NCI-H1694 (cell line): ENCODE results near the gene ARSB.

Experiments used
- DNase-seq: peaks from one replicate; lab custom pipeline; 2025; lab: John Stamatoyannopoulos, UW

The ARSB gene

GRCh38 chr5:78837836-78838235 is 147.3 kb downstream of the ARSB start:
- no peak for DNase-seq

GRCh38 chr5:78835176-78835575 is 149.9 kb downstream of the ARSB start:
- no peak for DNase-seq

- no peak for DNase-seq
Measured at GRCh38 chr5:78833284-78833683, 151.8 kb downstream of the ARSB start.

DNA sequence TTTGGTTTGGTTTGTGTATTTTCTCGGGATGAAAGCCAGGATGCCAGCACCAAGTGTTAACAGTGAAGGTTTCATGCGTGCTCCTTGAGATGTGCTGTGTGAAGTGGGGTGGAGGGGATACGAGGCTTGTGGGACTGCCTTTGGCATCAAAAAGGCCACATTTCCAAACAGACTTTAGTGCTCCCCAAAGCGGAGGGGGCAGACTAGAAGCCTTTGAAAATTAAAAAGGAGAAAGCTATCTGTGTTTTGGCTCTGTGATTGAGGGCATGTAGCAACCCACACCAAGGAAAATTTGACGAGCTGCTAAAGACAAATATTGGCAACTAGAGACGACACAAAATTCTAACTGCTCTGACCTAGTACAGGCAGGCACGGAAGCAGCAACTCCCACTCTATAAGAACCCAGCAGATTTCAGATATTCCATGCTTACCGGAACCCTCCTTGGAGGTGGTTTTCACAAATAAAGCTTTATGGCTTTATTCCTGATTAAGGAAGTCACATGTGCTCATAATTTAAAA is 154.5 kb downstream of the ARSB start:
- no peak for DNase-seq

GRCh38 chr5:78829811-78830527 is 155.1 kb downstream of the ARSB start:
- no peak for DNase-seq

DNA sequence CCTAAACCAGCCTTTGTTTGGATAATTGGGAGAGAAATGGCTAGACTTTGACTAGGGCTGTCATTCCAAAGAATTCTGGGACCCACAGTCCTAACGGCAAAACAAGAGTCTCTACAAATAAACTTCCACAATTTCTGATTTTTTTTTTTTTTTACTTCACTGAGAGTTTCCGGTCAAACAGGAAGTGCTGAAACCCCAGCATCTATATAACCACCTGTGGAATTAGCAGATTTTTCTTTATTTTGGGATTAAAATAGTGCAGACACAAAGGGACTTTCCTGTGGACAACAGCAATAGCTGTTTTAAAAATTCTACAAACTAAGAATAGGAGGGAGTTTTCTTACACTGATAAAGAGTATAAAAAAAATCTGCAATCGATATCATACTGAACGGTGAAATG is 157.4 kb downstream of the ARSB start:
- DNase-seq, result no peak

GRCh38 chr5:78824831-78825281 is 160.3 kb downstream of the ARSB start:
- no peak for DNase-seq

DNA sequence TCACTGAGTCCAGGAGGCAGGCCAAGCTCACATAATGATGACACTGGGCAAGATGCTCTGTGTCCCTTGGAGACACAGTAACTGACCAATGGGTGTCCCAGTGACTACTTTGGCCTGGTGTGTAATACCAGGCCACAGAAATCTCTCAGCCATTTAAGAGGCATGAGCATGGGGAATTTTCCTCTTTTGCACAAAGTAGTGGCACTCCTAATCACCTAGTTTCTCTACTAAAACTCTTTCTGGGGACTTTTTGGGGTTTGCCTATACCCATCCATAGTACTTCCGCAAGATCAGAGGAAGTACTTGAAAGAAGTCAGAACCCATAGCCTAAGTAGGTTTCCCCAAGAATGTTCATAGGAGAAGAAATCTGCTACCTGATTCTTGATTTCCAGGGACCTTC is 161.9 kb downstream of the ARSB start:
- DNase-seq, result no peak

- DNase-seq, result no peak
Measured at GRCh38 chr5:78821536-78822021, 163.5 kb downstream of the ARSB start.

- no peak for DNase-seq
Measured at GRCh38 chr5:78819707-78820106, 165.4 kb downstream of the ARSB start.

- DNase-seq, result no peak
Measured at GRCh38 chr5:78819166-78819565, 165.9 kb downstream of the ARSB start.

- DNase-seq, result no peak
Measured at GRCh38 chr5:78816143-78816765, 168.9 kb downstream of the ARSB start.

DNA sequence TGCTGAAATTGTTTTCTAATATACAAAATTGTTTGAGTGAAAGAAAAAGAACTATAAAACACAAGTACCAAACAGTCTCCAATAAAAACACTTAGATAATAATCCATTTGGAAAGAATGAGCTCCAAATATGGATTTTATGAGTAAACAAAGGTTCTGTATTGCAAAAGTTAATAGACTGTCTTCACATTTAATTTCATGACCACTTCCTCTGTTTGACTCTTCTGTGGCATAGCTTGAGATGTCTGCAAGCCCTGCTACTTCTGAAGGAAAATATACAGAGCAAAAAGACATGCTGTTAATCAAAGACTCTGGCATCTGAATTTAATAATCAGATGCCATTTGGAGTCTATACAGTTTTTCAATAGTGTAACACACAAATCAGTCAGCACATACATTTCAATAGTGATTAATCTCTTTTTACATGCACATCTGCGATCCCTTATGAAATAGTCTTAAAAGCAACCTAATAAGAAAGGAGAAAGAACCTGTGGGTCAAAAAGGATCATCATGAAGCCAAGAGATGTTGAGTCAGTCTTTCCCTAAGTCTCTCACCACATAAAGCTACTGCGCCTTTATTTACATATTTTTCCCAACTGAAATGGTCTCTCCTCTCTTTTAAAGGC is 171.1 kb downstream of the ARSB start:
- no peak for DNase-seq

DNA sequence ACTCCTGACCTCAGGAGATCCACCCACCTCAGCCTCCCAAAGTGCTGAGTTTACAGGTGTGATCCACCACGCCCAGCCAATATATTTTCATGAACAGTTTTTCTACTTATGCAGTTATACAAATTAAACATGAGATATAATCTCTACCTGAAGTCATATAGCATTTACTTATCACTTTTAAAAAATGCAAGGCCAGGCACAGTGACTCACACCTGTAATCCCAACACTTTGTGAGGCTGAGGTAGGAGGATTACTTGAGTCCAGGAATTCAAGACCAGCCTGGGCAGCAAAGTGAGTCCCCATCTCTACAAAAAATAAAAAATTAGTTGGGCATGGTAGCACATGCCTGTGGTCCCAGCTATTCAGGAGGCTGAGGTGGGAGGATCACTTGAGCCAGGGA is 171.8 kb downstream of the ARSB start:
- DNase-seq, result no peak

- no peak for DNase-seq
Measured at GRCh38 chr5:78811866-78812265, 173.2 kb downstream of the ARSB start.

GRCh38 chr5:78811121-78811817 is 173.8 kb downstream of the ARSB start:
- DNase-seq, result no peak

GRCh38 chr5:78810098-78810920 is 174.8 kb downstream of the ARSB start:
- no peak for DNase-seq

DNA sequence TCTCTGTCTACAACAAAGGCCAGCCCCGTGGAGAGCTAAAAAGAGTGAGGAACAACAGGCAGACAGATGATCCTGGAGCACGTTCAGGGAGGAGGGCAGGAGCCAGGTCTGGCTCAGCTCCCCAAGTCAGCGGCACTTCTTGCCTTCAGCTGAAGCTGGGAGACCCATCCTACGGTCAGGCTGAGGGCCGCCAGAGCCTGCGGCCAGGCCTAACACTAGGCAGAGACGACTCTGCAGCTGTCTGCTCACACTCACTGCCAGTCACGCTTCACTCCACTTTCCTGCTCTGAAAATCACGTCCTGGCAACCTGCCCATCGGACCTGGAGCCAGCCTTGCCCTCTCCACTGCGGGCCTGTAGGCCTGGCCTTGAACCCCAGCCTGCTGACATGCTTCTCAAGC is 175.7 kb downstream of the ARSB start:
- no peak for DNase-seq

GRCh38 chr5:78808818-78809217 is 176.3 kb downstream of the ARSB start:
- DNase-seq, result no peak

- no peak for DNase-seq
Measured at GRCh38 chr5:78808380-78808779, 176.7 kb downstream of the ARSB start.

GRCh38 chr5:78806544-78806943 is 178.6 kb downstream of the ARSB start:
- DNase-seq, result no peak
